Stomach (tissue), 4 donors: ENCODE measurements around the gene NALCN.

Experiments
- POLR2A ChIP-seq, 4 donors: fragments of 450-650 bp; IDR thresholded peaks; one replicate each; pipeline ENCODE4 v1.6.1; 2016; ENCODE audit warnings: antibody characterized with exemption in 4 of 4, control low read depth in 2 of 4, mild to moderate bottlenecking in 1 of 4, moderate library complexity in 1 of 4
- TF ChIP-seq, protein P1 (sequence below), 7 experiments: fragments of 450-650 bp in 4 of 7; fragments of 200-600 bp in 3 of 7; sonication (generic) in 3 of 7; IDR thresholded peaks; one replicate each; pipeline ENCODE4 v1.5.1; 2016 to 2019; ENCODE audit warnings: antibody characterized with exemption in 7 of 7, control low read depth in 2 of 7, mild to moderate bottlenecking in 1 of 7

GRCh38 chr13:101453784-101454201 is 37.5 kb upstream of the NALCN start:
- TF ChIP-seq, protein P1, sequence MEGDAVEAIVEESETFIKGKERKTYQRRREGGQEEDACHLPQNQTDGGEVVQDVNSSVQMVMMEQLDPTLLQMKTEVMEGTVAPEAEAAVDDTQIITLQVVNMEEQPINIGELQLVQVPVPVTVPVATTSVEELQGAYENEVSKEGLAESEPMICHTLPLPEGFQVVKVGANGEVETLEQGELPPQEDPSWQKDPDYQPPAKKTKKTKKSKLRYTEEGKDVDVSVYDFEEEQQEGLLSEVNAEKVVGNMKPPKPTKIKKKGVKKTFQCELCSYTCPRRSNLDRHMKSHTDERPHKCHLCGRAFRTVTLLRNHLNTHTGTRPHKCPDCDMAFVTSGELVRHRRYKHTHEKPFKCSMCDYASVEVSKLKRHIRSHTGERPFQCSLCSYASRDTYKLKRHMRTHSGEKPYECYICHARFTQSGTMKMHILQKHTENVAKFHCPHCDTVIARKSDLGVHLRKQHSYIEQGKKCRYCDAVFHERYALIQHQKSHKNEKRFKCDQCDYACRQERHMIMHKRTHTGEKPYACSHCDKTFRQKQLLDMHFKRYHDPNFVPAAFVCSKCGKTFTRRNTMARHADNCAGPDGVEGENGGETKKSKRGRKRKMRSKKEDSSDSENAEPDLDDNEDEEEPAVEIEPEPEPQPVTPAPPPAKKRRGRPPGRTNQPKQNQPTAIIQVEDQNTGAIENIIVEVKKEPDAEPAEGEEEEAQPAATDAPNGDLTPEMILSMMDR (IDR thresholded peaks at IDR 0.05): peak in 1 of 7 experiments; percentile 33
- TF ChIP-seq POLR2A (IDR thresholded peaks at IDR 0.05): no peak
